ENCODE data around the gene SLC16A11. TPM values are rescaled to one million over a fixed set of nuclear protein-coding genes. Genes with fewer than 3 reads are reported as not detected.
"Not testable (repeated sequence)": the region's sequence is repeated elsewhere in the genome, so short reads cannot be mapped to it uniquely, and the experiment has no call there.

The SLC16A11 gene
- total RNA-seq, 1 donor from 2014 or later, result 2.9 TPM

GRCh38 chr17:7058831-7059447 lies 15.0 kb upstream of the SLC16A11 start:
- DNase-seq (ENCODE audit: low spot score), result no peak

DNA sequence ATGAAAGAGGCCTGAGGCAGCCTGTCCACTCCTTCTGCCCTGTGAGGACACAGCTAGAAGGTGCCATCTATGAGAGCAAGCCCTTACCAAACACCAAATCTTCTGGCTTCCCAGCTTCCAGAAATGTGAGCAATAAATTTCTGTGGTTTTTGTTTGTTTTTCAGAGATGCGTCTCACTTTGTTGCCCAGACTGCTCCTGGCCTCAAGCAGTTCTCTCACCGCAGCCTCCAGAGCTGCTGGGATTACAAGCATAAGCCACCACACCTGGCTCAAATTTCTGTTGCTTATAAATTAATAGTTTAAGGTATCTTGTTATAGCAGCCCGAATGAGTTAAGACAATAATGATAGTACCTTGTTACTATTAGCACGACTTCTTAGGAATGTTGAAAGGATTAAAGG lies 12.5 kb upstream of the SLC16A11 start:
- no peak for DNase-seq (ENCODE audit: low spot score)

- not testable (repeated sequence) for DNase-seq (ENCODE audit: low spot score)
These were observed 6.7 kb upstream of the SLC16A11 start for GRCh38 chr17:7050583-7050982.

DNA sequence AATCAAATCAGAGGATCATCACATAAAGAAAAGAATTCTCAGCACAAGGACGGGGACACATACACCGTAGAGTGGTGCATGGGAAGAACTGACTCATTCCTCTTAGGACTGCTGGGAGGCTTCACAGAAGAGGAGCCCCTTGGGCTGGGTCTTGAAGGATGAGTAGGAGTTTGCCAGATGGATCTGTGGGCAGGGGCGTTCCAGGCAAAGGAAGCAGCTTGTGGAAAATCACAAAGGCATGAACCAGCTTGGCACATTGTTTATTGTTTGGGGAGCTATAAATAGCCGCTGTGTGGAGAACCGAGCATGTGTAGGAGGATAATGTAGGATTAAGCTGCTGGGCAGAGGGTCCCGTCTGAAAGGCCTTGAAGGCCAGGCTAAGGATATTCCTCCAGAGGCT lies 5.1 kb upstream of the SLC16A11 start:
- no peak for DNase-seq (ENCODE audit: low spot score)

DNA sequence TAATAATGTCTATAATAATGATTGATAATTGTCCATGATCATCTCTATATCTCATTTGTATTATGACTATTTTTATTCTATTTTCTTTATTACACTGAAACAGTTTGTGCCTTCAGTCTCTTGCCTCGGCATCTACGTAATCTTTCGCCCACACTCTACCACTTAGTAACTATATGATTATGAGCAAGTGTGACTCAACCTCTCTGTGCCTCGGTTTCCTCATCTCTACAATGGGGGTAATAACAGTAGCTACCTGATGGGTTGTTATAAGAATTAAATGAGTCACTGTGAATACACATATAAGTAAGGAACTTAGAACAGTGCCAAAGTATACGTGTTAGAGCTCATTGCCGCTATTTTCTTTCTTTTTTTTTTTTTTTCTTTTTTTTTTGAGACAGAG lies 3.7 kb upstream of the SLC16A11 start:
- DNase-seq (ENCODE audit: low spot score), result no peak

GRCh38 chr17:7046725-7047397 lies 3.0 kb upstream of the SLC16A11 start:
- peak; percentile 84 for DNase-seq (ENCODE audit: low spot score)

DNA sequence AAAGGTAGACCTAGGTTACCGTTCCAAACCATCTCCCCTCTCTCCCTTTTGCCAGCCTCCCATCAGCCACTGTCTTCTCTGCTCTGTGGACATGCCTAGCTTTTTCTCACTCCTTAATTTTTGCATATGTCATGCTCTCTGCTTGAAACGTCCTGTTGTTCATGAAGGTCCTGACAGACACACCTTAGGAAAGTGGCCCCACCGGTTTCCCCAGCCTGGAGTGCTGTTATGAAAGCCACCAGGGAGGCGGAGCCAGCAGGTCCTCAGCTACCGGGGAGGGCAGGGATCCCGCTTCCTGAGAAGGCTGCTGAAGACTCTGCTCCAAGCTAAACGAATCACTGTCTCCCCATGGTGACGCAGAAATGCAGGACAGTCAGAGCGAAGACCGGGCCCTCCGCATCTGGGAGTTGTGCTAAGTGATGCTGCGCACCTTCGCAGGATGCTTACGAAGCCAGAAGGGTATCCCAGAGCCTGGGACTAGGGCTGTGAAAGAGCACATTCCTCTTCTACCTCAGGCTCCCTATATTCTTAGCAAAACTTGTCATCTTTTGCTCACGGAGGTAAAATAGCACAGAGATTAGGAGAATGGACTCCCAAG lies 2.3 kb upstream of the SLC16A11 start:
- peak; percentile 77 for DNase-seq (ENCODE audit: low spot score)

DNA sequence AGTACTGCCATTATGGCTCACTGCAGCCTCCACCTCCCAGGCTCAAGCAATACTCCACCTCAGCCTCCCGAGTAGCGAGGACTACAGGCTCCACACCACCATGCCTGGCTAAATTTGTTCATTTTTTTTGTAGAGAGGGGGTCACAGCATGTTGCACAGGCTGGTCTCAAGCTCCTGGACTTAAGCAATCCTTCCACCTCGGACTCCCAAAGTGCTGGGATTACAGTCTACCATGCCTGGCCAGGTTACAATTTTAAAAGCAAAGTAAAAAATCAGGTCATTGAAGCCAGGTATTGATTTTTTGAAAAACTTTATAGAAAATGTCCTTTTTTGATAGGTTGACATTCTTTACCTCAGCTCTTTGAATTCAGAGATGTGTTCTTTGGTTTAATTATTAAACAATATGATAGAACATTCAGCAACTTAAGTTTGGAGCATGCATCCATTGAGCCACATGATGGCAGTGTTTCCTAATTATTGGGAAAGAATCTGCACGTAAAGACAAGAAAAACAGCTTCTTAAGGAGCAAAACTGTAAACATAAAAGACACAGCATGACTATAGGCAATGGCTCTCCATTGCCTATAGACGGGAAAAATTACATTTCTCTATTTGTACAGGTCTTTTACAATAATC lies 1.7 kb upstream of the SLC16A11 start:
- DNase-seq (ENCODE audit: low spot score), result peak; percentile 92

GRCh38 chr17:7043182-7043496 lies 753 bp downstream of the SLC16A11 start:
- no peak for DNase-seq (ENCODE audit: low spot score)

GRCh38 chr17:7042501-7043181 lies 1.3 kb downstream of the SLC16A11 start:
- DNase-seq (ENCODE audit: low spot score), result no peak

- DNase-seq (ENCODE audit: low spot score), result no peak
These were observed 2.0 kb downstream of the SLC16A11 start for GRCh38 chr17:7041607-7042500.

DNA sequence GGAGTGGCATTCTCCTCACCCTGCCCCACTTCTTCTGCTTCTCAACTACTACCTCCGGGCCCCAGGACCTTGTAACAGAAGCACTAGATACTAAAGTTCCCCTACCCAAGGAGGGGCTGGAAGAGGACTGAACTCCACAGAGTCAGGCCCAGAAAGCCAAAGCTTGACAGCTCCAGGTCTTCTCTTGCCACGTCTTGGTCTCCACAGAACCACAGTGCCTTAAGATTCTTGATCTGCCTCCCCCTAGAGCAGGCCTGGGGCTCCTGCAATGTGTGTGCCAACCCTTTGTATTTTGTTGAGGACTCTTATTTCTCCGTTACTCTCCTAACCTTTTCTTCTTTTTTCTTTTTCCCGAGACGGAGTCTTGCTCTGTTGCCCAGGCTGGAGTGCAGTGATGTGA lies 4.1 kb downstream of the SLC16A11 start:
- DNase-seq (ENCODE audit: low spot score), result no peak

- no peak for DNase-seq (ENCODE audit: low spot score)
These were observed 5.6 kb downstream of the SLC16A11 start for GRCh38 chr17:7038025-7038862.

DNA sequence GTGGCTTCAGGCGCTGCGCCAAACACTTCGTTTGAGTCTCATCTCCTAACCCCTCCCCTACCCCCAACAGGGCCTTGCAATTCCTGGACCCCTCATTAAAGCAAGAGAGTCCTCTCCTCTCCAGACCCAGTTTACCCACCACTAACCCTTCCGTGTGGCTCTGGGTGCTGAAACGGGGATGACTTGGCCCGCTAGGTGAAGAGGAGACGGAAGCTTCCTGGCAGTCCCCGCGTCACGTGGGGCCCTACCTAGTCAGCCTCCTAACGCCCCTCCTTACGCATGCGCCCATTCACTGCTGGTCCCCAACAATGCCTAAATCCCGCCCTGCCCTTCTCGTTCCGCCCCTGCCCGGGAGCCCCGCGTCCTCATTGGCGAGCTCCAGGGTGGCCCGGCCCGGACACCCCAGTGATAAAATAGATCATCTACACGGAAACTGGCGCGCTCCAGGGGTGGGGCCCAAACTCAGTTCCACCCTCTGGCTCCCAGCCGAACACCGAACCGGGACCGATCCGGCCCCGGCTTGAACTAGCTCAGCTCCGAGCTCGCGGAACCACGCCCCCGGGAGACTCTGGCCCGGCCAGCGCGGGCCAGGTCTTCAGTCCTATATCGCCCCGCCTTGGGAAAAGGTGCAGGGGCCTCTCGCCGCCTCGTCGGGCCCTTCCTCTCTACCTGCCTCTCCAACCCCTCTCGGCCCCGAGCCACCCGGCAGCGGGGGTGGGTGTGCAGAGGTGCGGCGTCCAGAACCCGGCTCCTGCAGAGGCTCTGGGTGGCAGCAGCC lies 8.1 kb downstream of the SLC16A11 start, which contains the start of gene SLC16A13:
TSS of gene SLC16A13 (plus strand) at position 425 of the 778 bp plus-strand sequence. CDS start 368 bp downstream, outside the sequence.
- DNase-seq (ENCODE audit: low spot score), result peak; percentile 98

DNA sequence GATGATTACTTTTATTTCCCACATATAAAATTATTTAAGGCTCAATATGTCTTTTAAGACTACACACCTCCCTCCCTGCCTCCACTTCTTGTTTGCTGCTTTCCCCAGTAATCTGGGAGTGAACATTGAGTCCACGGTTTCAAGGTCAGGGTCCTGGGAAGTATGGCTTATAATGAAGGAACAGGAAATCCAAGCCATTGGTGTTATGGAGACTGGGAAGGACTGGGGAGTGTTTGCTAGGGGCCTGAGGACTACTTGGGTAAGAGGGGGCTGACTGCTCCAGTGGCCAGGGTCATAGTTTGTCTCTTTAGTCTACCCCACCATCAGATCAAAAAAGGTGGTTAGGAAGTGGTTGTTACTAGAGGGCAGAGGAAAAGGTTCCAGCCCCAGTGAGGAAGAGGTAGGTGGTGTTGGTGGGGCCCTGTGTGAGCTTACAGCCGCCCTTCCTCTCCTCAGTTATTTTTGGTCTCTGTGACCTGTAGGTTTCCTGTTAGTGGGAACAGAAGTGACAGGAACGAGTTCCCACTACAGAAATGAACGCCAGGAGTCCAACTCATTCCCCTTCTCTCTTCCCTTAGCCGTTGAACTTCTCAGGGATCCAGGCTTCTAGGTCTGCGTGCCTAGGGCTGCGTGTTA lies 8.8 kb downstream of the SLC16A11 start:
- no peak for DNase-seq (ENCODE audit: low spot score)

GRCh38 chr17:7029659-7030058 lies 14.2 kb downstream of the SLC16A11 start:
- no peak for DNase-seq (ENCODE audit: low spot score)

DNA sequence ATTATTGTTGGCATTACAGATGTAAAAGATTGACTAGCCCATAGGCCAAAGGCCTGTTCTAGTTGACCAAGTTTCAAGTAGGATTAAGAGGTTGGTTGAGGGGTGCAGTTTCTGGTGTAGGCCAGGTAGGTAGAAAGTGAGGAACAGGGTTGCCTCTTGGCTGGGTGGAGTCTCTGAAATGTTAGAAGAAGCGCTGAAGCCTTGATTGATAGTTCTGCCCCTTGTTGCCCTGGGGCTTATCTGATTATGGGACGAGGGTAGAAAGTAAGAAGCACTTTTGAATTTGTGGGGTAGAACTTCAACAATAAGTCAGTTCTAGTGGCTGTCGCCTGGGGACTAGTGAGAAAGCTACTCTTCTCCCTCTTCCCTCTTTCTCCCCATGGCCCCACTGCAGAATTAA lies 14.8 kb downstream of the SLC16A11 start:
- no peak for DNase-seq (ENCODE audit: low spot score)

- DNase-seq (ENCODE audit: low spot score), result no peak
These were observed 16.6 kb downstream of the SLC16A11 start for GRCh38 chr17:7027335-7027734.
